Dermis blood vessel endothelial cell (primary cell): ENCODE data around the gene THEMIS2. TPM values are rescaled to one million over a fixed set of nuclear protein-coding genes. Genes with fewer than 3 reads are reported as not detected.
A peak's percentile ranks its signal among the peaks of the same experiment; 100 is the strongest.
"Not testable (repeated sequence)": the region's sequence is repeated elsewhere in the genome, so short reads cannot be mapped to it uniquely, and the experiment has no call there.

Experiments used
- DNase-seq: peaks from one replicate; pipeline ENCODE4 v3.0.0; 2010
- total RNA-seq: library from RNA; depleted of rRNA; stranded (reverse); fragments of >200 nt; gene quantifications from 2 replicates; pipeline ENCODE4 v1.2.3, GENCODE V29; 2014

The THEMIS2 gene
- 21.8 and 27.9 TPM in 2 replicates for total RNA-seq

GRCh38 chr1:27872059-27872801 is at the start of gene THEMIS2:
Gene THEMIS2 (plus strand): TSS chr1:27872544. CDS start chr1:27872572, 28 bp downstream.
- DNase-seq, result peak; percentile 65

- DNase-seq, result no peak
These were observed 48.6 kb upstream of the THEMIS2 start for GRCh38 chr1:27823784-27824183.

- no peak for DNase-seq
These were observed 47.9 kb upstream of the THEMIS2 start for GRCh38 chr1:27824411-27824810.

- DNase-seq, result not testable (repeated sequence)
These were observed 42.9 kb upstream of the THEMIS2 start for GRCh38 chr1:27829339-27829960.

GRCh38 chr1:27830621-27831440 is 41.5 kb upstream of the THEMIS2 start, which contains the start of gene PPP1R8:
Gene PPP1R8 (plus strand): TSS chr1:27830782. CDS start chr1:27830836, 54 bp downstream.
- DNase-seq, result peak; percentile 97

- peak; percentile 32 for DNase-seq
These were observed 40.6 kb upstream of the THEMIS2 start for GRCh38 chr1:27831568-27832410.

- peak; percentile 48 for DNase-seq
These were observed 39.6 kb upstream of the THEMIS2 start for GRCh38 chr1:27832762-27833161.

- no peak for DNase-seq
These were observed 38.9 kb upstream of the THEMIS2 start for GRCh38 chr1:27833470-27833869.

GRCh38 chr1:27835046-27835445 is 37.3 kb upstream of the THEMIS2 start:
- no peak for DNase-seq

GRCh38 chr1:27835501-27835900 is 36.8 kb upstream of the THEMIS2 start:
- DNase-seq, result no peak

GRCh38 chr1:27849951-27850350 is 22.4 kb upstream of the THEMIS2 start:
- DNase-seq, result no peak

GRCh38 chr1:27855085-27855484 is 17.3 kb upstream of the THEMIS2 start:
- no peak for DNase-seq

GRCh38 chr1:27856561-27857343 is 15.6 kb upstream of the THEMIS2 start:
- no peak for DNase-seq

- DNase-seq, result not testable (repeated sequence)
These were observed 14.8 kb upstream of the THEMIS2 start for GRCh38 chr1:27857552-27857951.

- DNase-seq, result peak; percentile 87
These were observed 14.0 kb upstream of the THEMIS2 start for GRCh38 chr1:27858072-27858948.

GRCh38 chr1:27858949-27859576 is 13.3 kb upstream of the THEMIS2 start:
- DNase-seq, result no peak

- no peak for DNase-seq
These were observed 10.9 kb upstream of the THEMIS2 start for GRCh38 chr1:27861436-27861835.

- no peak for DNase-seq
These were observed 10.3 kb upstream of the THEMIS2 start for GRCh38 chr1:27862004-27862403.

- DNase-seq, result peak; percentile 86
These were observed 9.4 kb upstream of the THEMIS2 start for GRCh38 chr1:27862671-27863537.
